ENCODE data around the gene TTLL12.
"Not testable (repeated sequence)": the region's sequence is repeated elsewhere in the genome, so short reads cannot be mapped to it uniquely, and the experiment has no call there.

Gene TTLL12

DNA sequence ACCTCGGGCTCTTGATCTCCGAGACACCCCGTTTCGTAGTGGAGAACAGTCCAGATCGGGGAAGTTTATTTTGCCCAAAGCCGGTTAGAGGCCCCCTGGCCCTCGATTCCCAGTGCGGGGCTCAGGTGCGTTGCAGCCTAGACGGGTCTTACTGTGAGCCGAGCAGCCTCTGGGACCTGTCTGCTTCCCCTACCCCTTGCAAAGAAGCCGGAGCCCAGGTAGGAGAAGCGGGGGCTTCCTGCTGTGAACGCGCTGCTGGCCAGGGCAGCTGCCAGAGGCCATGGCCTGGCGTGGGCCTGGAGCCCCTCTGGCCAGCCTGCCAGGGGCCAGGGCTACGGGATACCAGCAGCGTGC is 35.0 kb downstream of the TTLL12 start:
- DNase-seq = no peak

DNA sequence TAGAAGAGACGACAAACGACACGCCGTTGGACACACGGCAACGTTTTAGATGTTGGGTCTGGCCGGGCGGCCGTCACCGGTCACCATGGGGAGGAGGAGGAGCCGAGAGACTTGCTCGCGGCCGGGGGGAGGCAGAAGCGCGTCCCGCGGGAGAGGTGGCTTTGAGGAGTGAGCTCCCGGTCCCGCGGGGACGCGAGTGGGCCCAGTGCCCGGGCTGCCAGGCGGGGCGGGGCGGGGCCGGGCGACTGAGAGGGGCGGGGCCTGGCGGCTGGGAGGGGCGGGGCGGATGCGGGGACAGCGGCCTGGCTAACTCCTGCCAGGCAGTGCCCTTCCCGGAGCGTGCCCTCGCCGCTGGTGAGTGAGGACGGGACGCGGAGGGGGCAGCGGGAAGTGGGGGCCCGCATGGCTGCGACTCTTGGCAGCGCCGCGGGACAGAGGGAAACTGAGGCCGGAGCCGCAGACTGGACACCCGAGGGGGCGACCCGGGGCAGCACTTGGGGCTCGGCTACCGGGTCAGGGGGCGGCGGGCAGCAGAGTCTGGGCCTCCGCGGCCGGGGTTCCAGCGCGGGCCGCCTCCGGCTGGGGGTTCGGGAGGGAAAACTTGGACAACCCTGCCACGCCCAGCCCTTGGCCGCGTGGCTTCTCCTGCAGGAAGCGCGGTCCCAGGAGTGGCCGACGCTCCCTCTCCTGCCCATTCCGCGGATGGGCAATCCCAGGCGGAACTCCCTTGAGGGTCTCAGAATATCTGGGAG is 35.5 kb downstream of the TTLL12 start, which contains the start of gene TSPO:
TSPO (plus strand) TSS at position 309 of the 752 bp plus-strand sequence. CDS start 7,680 bp downstream, outside the sequence.
- DNase-seq = peak; percentile 54

DNA sequence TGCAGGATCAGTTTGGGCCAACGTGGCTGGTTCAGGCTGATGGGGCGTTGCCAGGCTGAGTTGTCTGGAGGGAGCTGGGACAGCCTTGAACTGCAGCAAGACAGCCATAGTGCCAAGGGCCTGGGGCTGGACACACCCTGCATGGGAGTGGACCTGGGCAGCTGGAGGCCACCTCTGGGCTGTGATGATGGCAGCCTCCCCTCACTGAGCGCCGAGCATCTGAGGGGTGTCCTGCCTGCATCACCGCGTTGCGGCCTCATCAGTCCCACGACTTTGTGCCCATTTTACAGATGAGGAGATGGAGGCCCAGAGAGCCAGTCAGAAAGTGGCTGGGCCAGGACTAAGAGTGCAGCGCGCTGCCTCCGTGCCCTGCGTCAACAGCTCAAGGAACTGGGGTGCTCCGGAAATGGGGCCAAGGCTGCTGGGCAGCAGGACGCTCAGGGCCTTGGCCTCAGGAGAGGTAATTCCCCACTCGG is 36.2 kb downstream of the TTLL12 start:
- no peak for DNase-seq

DNA sequence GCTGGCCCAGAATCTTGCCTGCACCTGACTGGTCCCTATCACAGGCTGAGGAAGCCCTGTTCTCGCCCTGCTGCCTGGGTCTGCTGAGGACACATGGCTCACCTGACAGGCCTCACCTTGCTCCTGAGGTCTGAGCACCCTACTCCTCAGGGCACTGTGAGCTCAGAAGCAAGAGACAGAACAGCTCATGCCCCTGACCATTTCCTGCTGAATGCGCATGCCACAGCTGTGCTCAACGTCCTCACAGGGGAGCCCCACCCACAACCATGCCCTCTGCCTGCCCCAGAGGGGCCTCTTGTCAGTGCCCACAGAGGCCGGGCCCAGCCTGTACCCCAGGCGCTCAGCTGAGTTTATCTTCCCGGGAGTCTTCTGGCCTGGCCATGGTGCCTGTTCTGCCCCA is 38.4 kb downstream of the TTLL12 start:
- DNase-seq = peak; percentile 29

DNA sequence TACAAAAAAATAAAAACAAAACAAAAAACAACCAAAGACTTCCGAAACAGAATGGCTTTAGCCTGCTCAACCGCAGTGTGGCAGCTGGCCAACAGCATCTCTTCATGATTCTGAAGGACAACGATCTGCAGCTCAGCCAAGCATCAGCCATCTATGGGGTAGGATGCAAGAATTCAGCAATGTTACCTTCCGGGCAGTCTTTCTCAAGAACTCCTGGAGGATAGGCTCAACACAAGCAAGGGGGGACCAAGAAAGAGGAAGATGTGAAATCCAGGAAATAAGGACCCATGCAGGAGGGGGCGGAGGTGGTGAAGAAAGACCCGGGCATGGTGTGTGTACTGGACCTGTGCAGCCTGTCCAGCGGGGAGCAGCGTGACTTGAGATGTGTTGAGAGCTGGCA is 39.1 kb downstream of the TTLL12 start:
- DNase-seq = peak; percentile 9

DNA sequence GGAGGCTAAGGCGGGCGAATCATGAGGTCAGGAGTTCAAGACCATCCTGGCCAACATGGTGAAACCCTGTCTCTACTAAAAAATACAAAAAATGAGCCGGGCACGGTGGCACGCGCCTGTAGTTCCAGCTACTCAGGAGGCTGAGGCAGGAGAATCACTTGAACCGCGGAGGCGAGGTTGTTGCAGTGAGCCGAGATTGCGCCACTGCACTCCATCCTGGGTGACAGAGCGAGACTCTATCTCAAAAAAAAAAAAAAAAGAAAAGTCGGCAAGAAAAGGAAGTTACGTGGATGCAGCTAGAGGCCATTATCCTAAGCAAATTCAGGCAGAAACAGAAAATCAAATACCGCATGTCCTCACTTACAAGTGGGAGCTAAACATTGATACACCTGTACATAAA is 40.6 kb downstream of the TTLL12 start:
- peak; percentile 48 for DNase-seq

DNA sequence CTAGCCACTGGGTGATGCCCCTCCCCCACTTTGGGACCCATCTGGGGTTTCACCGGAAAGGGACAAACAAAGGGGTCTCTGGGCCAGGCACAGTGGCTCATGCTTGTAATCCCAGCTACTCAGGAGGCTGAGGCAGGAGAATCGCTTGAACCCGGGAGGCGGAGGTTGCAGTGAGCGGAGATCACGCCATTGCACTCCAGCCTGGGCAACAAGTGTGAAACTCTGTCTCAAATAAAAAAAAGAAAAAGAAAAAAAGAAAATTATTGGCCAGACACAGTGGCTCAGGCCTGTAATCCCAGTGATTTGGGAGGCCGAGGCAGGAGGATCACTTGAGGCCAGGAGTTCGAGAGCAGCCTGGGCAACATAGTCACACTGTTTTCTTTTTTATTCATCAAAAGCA is 41.6 kb downstream of the TTLL12 start:
- not testable (repeated sequence) for DNase-seq

DNA sequence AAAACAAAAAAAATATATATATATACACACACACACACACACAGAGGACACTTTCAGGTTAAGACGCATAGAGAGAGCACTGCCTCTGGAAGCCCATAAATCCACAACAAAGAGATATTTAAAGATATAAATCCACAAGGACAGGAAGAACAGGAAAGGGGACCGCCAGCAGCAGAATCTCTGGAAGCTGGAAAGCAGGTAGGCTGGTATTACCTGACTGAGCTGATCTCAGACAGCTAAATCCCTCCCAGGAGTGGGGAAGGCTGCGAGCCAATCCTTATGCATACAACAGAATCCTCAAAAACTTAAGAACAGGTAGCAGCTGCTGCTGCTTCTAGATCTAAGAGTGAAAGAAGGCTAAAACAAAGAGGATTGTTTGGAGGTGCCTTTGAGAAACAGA is 42.0 kb downstream of the TTLL12 start:
- no peak for DNase-seq

DNA sequence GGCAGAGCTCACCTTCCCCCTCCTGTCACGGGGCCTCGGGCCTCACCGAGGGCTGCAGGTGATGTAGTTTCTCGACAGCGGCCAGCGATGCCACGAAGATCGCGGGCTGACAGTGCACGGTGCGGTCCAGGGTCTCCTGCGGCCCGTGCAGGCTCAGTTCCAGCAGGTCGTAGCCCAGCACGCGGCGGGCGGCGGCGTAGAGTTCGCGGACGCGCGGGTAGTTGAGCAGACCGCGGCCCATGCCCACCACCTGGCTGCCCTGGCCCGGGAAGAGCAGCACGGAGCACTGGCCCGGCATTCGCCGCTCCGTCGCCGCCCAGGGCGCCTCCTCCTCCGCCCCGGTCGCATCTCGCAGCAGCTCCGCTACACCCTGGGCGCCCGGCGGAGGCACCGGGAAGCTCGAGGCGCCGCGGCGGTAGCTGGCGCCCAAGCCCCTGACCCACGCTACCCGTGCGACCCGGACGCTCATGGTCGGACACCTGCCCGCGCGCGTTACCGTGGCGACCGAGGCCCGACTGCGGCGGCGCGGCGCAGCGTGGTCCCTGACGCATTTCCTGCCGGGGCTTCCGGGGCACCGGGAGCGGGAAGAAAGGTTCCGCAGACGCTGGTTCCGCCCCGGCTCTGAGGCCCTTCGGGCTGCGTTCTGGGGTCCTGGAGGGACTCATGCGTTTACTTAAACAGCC is 43.9 kb downstream of the TTLL12 start, which contains the start of gene MCAT:
MCAT (minus strand) TSS at position 519 of the 683 bp plus-strand sequence; CDS start at position 469, 50 bp downstream.
- DNase-seq = peak; percentile 77

DNA sequence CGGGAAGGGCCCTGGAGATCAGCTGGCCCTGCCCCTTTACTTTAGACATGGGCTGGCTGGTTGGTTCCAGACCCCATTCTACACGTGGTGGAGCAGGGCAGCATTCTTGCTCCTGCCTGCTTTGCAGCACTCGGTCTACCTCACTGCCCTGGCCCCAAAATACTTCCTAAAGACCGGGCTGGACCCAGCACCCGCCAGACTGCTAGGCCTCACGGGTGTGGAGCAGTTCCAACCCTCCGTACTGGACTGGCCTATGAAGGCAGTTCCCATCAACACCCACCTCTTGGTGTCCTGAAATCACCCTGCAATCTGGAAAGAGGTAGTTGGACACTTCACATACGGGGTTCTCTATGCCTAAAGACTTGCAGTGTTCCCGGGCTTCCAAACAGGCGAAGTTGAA is 50.1 kb downstream of the TTLL12 start:
- DNase-seq = no peak

DNA sequence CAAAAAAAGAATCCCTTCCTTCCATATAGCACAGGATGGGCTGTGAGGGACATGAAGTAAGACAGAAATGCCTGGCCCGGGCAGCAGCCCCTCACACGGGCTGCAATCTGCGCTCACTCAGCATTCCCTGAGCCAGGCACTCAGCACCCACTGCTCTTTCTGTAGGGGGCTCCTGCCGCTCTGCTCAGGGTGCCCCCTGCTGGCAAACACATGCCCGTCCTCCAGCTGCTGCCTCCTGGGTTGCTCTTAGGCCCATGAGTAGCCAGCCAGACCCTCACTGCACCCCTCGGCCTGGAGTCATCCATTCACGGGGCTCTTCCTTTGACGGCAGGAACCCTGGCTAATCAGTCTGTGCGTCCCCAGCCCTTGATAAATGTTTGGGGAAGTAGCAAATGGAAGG is 50.7 kb downstream of the TTLL12 start:
- DNase-seq = peak; percentile 47

DNA sequence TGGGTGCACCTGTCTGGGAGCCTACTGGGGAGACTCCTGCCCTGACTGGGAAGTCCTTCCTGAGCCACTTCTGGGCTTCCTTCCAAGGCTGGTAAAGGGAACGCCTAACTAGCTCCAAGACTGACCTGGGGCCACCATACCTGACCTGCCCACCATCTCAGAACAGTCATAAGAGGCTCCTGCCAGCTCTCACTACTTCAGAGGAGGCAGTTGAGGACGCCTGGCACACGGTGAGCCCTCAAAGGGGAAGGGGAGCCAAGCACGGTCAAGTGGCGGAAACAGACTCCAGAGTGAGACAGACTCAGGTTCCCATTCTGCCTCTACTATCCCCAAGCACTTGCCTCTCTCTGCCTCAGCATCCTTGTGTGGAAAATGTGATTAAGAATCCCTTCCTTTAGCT is 51.4 kb downstream of the TTLL12 start:
- DNase-seq = no peak

DNA sequence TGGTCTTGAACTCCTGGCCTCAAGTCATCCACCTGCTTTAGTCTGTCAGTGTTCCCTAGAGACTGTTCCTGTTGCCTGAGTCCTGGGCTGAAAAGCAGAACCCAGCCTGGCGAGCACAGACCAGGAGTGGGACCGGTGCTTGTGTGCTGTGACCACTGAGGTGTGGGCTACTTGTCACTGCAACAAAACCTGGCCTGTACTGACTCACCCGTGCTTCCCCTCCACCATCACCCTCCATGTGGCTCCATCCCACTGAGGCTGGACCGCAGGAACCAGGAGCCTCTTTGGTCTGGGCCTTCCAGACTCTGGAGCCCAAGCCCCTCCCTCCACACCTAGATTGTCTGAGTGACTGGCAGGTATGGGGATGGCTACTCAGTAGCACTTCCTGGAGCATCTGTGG is 52.4 kb downstream of the TTLL12 start:
- no peak for DNase-seq

DNA sequence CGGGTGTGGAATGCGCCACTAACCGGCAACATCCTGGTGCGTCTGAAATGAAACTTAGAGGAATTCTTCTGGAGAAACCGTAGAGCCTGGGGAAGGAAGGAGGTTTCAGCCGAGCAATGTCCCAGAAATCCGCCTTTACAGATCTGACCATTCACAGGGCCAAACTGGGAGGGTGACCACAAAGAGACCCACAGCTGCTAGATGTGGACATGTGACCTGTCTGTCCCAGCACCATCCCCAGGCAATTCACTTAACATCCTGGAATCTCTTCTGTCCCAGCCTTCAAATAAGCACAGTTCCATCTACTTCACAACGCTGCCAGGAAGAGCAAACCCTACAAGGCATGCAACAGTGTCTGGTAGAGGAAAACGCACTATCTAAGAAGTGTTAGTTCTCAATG is 53.5 kb downstream of the TTLL12 start:
- DNase-seq = no peak

DNA sequence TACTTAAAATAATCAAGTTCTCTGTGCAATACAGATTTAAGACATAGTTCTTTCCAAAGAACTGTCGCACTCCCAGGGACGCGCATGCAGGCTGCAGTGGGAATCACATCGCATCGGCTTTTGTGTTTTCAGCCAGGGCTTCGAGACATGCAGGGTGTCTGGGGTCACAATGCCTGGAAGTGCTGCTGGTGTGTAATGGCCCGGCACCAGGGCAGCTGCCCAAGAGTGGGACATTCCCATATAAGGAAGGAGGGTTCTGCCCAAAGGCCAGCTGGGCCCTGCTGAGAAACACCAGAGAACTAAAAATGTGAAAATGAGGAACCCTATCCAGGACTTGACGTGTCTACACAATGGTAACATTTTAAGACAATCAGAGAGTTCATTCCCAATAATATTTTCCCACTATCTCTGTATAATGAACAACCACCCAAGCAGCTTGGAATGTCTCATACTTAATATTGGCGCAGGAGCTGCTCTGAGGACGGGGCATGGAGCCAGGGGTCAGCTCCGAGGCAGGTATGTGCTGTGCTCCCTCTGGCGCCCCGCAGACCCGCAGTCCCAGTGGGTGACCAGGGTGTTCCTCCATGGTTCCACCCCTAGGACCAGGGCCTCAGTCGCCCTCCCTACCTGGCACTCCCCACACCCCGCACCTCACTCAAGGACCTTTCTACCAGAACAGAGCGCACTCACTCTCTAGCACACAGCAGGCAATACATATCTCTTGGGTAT is 55.0 kb downstream of the TTLL12 start:
- DNase-seq = no peak

DNA sequence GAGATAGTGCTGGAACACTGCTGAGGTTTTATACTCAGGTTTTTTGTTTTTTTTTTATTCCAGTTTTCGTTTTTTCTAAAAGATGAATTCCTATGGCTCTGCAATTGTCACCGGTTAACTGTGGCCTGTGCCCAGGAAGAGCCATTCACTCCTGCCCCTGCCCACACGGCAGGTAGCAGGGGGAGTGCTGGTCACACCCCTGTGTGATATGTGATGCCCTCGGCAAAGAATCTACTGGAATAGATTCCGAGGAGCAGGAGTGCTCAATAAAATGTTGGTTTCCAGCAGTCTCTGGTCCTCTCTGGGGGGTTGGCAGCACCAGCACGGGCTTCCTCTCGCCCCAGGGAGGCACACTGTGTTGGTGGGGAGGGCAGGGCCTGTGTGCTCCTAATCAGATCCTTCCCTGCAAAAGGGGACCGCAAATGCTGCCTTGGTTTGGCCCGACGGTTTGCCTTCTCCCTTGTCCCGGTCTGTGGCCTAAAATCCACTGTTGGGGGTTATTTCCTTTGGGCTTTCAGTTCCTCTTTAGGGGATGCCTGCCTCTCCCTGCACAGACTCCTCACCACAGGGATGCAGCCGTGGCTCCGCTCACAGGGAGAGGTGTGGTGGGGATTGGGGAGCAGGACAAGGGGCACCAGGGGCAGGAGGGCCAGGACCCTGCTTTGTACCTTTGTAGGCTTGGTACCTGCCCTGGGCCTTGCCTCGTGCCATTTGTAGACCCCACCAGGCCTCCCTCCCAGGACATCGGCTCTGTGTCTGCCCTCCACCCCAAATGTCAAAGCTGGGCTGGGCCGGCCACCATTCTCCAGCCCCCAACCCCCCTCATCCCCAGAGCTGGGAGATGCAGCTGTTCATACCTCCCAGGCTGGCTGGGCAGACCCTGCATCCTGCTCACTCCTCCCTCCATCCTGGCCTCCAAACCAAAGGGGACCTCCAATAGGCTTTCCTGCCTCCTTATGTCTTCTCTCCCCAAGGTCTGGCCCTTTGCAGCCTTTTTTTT is 57.2 kb downstream of the TTLL12 start:
- no peak for DNase-seq

DNA sequence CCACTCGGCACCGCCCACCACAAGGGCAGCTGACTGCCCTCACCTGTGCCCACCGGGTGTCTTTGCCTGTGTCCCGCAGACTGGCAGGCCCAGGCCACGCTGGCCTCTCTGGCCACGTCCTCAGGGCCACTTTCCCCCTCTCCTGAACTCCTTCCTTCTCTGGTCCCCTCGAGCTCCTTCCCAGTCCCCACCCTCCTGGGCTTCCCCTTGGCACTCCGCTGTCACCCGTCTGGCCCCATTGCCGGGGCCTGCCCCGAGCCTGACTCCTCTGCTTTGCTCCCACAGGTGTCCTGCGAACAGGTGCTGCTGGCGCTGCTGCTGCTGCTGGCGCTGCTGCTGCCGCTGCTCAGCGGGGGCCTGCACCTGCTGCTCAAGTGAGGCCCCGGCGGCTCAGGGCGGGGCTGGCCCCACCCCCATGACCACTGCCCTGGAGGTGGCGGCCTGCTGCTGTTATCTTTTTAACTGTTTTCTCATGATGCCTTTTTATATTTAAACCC is 58.0 kb downstream of the TTLL12 start:
- DNase-seq = no peak

DNA sequence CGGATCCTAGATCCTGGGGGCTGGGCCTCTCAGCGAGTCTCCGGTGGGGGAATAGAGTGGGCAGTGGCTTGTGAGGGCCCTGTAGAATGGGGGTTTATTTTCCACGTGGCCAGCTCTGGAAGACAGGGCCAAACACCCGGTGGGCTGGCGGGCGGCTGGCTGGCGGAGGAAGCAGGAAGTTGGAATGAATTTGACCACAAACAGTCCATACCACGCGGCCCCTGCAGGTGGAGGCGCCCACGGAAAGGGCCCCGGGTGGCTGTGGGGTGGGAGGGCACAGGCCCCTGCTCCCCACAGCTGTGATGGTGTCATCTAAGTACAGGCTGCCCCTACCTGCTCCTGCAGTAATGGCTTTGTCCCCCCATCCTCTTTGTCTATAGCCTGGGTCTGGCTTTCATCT is 58.8 kb downstream of the TTLL12 start:
- no peak for DNase-seq

DNA sequence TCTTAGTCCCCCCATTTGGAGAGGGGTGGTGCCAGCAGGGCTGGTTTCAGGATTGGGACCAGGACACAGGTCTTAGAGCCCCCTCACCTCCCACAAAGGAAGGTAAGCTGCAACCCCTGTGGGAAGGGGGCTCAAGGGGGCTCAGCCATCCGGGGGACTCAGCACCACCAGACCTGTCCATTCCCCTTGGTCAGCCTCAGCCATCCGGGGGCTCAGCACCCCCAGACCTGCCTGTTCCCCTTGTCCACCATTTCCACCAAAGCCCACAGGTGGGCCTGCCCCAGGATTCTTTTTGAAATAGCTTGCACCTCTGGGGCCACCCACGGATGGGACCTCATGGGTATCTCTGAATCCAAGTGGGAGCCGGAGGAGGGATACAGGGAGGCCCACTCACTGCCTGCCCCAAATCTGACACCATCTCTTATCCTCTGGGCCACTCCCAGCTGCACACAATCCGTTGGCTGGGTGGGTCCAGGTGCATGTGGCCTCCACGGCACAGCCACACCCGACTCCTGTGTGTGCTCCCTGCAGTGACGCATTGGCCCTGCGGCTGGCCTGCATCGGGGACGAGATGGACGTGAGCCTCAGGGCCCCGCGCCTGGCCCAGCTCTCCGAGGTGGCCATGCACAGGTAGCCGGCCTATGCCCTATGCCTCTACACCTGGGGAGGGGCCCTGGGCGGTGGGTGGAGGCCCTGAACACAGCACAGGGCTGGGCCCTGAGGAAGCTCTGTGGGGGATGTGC is 59.6 kb downstream of the TTLL12 start:
- no peak for DNase-seq

DNA sequence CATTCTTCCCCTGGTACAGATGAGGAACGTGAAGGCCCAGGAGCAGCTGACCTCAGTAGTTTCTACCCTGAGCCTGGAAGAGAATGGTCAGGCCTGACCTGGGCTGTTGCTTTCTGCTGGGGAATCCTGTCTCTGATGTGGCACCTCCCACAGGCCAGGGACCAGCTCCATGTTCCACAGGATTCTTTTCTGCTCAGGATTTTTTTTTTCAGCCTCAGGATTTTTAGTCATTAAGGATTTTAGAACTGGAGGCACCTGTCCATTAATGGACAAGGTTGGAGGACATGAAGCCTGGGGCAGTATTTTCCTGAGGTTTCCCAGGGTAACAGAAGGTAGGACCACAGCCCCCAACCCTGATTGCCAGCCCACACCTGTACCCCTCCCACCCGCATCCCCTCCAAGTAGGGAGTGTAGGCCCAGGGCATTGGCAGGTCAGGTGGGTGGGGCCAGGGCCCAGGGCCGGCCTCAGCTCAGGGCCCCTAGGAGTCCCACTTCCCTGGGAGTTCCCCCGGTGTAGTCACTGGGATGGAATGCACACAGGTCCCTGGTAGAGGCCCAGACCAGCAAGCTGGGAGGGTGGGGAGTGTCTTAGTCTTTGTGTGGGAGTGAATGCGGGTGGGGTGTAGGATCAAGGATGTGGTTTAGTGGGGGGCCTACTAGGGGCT is 60.3 kb downstream of the TTLL12 start:
- no peak for DNase-seq

DNA sequence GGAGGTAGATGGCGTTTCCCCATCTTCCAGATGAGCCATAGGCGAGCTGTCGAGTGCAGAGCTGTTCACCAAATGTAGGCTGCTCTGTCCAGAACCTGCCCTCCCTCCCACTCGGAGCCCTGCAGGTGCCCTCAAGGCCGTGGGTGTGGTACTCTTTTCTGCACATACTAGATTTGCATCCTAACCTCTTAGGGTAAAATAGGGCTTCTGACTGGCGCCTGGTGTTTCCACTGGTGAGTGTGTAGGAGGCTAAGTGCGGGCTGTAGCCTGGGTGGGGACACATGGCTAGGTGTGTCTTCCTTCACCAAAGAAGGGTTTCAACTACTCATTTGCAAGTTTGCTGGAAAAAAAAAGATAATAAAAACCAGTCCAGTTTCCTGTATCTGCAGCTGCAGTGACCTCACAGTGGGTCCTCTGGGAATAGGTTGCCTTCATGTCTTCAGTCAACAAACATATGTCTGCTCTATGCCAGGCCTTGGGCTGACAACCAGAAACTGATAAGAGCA is 67.9 kb downstream of the TTLL12 start:
- no peak for DNase-seq

Data from CD4-positive, alpha-beta T cell treated with Interferon gamma for 1 hour (primary cell).